GM12891 (cell line): ENCODE results near the gene CPSF4L.

Experiments used
- DNase-seq: peaks from one replicate; pipeline ENCODE4 v3.0.0; 2011; ENCODE audit warnings: low spot score; ENCODE audit not compliant: insufficient read length
- FAIRE-seq: peaks from 2 replicates; lab custom pipeline; 2011; peaks lifted over from hg19 to GRCh38; lab: Jason Lieb, UNC
- PAX5 ChIP-seq: IDR thresholded peaks from 2 replicates; pipeline ENCODE4 v1.6.1; 2011; ENCODE audit warnings: low read length, moderate library complexity, mild to moderate bottlenecking; ENCODE audit not compliant: insufficient read depth, severe bottlenecking
- POLR2A ChIP-seq: IDR thresholded peaks from 2 replicates; pipeline ENCODE4 v1.6.1; 2011; ENCODE audit warnings: low read depth, low read length, control low read depth
- POLR2AphosphoS5 ChIP-seq: IDR thresholded peaks from 2 replicates; pipeline ENCODE4 v1.6.1; 2011; ENCODE audit warnings: low read depth, low read length, control low read depth
- POU2F2 ChIP-seq: IDR thresholded peaks from 2 replicates; pipeline ENCODE4 v1.6.1; 2011; ENCODE audit warnings: low read depth, mild to moderate bottlenecking, control low read depth, low read length, moderate library complexity
- SPI1 ChIP-seq: IDR thresholded peaks from 2 replicates; pipeline ENCODE4 v1.6.1; 2011; ENCODE audit warnings: low read depth, low read length, control low read depth
- TAF1 ChIP-seq: IDR thresholded peaks from 2 replicates; pipeline ENCODE4 v1.6.1; 2011; ENCODE audit warnings: low read depth, low read length, control low read depth

The CPSF4L gene

DNA sequence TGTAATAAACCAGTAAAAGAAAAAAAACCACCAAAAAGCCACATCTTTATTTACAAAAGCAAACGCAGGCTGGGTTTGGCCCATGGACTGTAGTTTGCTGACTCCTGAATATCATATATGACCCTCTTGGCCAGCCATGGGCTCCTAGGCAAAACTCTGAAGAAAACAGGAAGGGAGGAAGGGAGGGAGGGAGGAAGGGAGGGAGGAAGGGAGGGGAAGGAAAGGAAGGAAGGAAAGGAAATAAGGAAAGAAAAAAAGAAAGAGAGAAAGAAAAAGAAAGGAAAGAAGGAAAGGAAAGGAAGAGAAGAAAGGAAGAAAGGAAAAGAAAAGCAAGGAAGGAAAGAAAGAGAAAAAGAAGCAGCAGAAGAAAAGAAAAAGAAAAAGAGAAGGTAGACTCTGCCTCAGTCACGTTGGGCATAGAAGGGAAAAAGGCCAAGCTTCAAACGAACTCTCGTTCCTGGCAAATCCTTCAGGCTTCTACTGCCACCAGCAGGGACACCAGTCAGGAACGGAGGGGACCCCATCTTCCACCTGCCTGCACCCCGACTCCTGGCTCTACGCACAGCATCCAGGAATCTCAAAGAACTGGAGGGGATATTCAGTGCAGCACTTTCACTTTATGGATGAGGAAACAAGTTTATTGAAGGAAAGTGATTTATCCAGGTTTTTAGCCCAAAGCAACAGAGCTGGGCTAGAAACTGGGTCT lies 28.0 kb upstream of the CPSF4L start:
- DNase-seq, result no peak
- TF ChIP-seq POU2F2 (no peak), TAF1 (no peak), POLR2AphosphoS5 (no peak), PAX5 (no peak), POLR2A (no peak), SPI1 (no peak)
- FAIRE-seq, result no peak

DNA sequence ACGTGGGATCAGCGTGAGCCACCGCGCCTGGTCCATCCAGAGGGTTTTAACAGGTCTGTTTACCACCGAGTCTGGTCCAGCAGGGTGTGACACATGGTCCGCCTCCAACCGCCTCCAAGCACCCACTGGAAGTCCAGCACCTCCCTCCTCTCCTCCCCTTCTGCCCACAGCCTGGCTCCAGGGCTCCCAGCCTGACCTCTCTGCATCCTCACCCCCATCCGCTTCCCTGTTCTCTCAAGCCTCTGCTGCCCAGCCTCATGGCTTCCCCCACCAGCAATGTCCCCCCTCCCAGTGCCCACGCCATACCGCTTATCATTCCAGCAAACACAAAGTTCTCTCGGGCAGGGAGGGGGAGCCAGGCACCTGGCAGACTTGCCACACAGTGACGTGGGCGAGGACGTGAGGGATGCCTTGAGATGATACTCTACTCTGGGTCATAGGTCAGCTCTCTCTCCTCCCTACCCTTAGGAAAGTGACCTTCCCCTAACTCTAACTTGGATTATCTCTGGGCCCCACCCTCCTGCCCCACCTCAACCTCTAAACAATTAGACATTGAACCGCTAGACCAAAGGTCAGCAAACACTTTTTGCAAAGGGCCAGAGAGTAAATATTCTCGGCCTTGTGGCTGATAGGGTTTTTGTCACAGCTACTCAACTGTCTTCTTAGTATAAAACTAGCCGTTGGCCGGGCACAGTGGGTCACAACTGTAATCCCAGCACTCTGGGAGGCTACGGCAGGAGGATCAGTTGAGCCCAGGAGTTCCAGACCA lies 27.0 kb upstream of the CPSF4L start:
- FAIRE-seq (no peak), DNase-seq (no peak)
- TF ChIP-seq TAF1, result no peak
- TF ChIP-seq POLR2A, result no peak
- TF ChIP-seq POLR2AphosphoS5, result no peak
- no peak for TF ChIP-seq PAX5
- TF ChIP-seq POU2F2, result no peak
- TF ChIP-seq SPI1, result no peak

DNA sequence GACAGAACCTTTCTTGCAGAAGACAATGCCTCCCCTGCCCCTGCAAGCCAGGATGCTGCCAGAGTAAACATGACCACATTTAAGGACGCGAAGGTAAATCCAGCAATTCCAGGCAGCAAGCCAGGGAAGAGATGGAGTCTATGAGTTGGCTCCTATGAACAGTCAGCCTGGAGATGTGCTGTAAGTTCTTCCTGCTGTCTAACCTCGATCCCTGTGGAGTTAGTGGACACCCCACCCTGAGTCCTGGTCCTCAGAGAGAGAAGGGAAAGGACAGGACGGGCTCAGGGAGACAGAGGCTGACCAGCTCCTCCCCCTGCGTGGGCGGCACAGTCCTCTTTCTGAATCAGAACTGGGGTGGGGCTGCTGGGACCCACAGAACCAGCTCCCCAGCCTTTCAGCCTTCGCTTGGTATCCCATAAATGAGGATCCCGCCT lies 25.2 kb upstream of the CPSF4L start:
- FAIRE-seq, result no peak
- no peak for TF ChIP-seq POLR2AphosphoS5
- no peak for TF ChIP-seq POLR2A
- no peak for TF ChIP-seq PAX5
- DNase-seq, result no peak

DNA sequence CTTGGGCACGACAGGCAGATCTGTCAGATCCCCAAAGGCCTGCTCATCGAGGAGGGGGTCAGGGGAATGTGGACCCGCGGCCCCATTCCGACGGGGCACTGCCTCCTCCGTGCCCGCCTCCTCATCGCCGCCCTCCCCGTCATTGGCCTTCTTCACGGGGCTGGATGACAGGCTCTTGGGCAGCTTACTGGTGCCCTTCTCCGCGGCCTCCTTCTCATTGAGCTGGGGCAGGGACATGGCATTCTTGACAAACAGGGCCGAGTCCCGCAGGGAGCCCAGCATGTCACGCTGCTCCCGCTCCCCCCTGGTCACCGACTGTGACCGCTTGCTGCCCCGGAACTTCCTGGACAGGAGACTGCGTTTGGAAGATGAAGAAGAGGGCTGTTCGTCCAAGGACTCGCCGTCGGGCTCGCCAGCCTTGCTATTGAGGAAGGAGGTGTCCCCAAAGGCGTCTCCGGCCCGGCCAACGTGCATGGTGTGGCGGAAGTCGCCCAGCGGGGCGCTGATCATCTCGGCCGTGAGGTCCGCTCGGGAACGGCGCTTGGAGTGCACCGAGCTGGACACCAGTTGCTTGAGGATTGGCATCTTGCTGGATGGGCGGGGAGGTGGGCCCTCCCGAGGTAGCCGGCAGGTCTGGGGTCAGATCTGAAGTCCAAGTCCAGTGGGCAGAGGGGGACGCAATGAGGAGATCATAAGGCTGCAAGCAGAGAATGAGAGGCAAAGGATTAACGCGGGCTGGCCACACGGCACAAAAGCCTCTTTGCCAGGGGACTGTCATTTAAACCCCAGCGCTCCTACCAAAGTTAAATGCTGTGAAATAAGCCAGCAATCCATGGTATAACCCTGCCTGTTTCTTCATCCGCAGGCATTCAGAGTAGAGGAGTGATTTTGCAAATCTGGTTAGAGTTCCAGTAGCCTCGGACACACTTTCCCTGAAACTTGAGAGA lies 24.5 kb upstream of the CPSF4L start:
- FAIRE-seq (no peak), DNase-seq (no peak)
- TF ChIP-seq POLR2A (no peak), PAX5 (no peak), SPI1 (no peak), POLR2AphosphoS5 (no peak), TAF1 (no peak), POU2F2 (no peak)

DNA sequence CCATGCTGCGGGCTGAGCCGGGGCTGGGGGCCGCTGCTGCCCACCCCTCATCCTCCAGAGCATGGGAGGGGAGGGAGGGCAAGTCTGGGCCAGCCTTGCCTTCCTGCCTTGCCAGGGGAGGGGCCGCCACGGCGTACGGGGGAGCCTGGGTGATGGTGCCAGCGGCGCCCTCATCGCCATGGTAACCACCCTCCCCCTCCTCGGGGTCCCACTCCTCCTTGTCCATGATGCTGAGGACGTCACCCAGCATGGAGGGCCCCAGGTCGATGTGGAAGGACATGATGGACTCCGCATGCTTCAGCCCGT lies 23.9 kb upstream of the CPSF4L start:
- no peak for FAIRE-seq
- TF ChIP-seq POU2F2 (no peak), POLR2A (no peak), PAX5 (no peak), POLR2AphosphoS5 (no peak), SPI1 (no peak), TAF1 (no peak)
- DNase-seq, result no peak

DNA sequence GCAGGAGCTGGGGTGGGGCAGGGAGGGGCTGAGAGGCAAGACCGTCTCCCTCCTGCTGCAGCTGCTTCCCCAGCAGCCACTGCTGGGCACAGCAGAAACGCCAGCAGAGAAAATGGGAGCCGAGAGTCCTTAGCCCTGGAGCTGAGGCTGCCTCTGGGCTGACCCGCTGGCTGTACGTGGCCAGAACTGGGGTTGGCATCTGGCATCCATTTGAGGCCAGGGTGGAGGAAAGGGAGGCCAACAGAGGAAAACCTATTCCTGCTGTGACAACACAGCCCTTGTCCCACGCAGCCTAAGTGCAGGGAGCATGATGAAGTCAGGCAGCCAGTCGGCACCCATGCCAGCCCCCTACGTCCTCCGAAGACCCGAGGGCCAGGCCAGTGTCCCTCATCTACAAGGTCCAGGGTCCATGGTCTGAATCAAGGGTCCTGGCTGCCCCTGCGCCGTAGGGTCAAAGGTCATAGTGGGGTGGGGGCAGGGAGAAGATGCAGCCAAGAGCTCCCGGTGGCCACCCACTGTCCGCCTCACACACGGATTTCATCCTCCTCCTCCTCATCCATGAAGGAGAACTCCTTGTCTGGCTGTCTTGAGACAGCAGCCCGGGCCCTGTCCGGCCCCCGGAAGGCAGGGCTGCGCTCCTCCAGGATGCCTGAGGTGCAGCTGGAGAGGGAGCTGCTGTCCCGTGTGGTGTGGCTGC lies 23.4 kb upstream of the CPSF4L start:
- DNase-seq, result no peak

DNA sequence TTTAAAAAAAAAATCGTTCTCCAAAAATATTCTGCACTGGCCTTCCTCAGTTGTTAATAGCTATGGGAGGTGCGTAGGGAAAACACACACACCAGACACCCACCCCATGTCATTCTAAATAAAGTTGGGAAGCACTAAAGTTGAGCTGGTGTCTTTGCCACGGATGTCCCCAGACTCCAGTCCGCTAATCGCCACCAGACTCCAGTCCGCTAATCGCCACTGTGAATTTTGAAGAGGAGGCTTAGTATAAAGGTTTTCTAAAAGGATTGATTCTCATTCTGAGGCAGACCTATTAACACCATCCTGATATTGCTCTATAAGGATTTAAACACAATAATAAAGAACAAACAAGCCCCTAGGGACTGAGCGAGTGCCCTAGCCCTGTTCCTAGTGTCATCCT lies 22.7 kb upstream of the CPSF4L start:
- DNase-seq, result no peak
- FAIRE-seq, result no peak
- TF ChIP-seq TAF1 (no peak), POLR2AphosphoS5 (no peak), SPI1 (no peak), POLR2A (no peak), POU2F2 (no peak), PAX5 (no peak)

More for the DNA sequence above, 23.4 kb upstream of the CPSF4L start:
- TF ChIP-seq PAX5 (no peak), TAF1 (no peak), POLR2A (no peak), POLR2AphosphoS5 (no peak)
- FAIRE-seq, result no peak

DNA sequence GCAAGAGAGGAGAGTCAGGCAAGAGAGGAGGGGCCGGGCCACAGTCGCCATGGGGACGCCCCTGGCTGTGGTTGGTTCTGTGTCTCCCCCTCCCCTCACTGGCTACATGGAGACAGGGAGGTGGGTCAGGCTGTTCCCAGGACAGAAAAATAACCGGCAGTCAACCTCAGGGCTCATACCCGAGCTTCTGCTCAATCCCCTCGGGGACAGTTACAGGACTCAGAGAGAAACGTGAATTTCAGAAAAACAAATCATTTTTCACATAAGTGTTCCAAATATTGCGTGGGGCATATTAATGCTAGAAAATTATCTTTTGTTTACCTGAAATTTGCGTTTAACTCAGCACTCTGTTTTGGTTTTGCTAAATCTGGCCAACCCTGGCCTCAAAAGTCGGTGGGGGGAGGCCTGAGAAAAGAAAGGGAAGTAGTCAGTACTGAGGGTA lies 22.2 kb upstream of the CPSF4L start:
- FAIRE-seq (no peak), DNase-seq (no peak)

DNA sequence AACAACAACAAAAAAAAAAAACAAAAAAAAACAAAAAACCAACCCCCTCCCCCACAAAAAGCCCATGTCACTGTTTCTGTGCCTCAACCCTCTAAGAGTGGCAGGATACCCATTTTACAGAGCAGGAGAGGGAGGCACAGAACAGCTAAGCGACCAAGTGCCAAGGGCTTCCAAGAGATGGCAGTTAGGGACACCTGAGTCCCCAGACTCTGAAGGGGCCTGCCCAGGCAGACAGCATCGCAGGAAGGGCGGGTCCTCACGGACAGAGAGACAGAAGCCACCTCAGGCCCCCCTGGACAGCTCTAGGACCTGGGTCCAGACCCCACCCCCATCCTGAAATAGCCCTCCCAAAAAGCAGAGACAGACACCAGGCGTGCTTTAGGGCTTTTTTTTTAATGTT lies 21.6 kb upstream of the CPSF4L start:
- TF ChIP-seq TAF1, result no peak
- DNase-seq (no peak), FAIRE-seq (no peak)

More for the DNA sequence above, 22.2 kb upstream of the CPSF4L start:
- TF ChIP-seq POLR2AphosphoS5 (no peak), POLR2A (no peak), SPI1 (no peak), POU2F2 (no peak), TAF1 (no peak), PAX5 (no peak)

DNA sequence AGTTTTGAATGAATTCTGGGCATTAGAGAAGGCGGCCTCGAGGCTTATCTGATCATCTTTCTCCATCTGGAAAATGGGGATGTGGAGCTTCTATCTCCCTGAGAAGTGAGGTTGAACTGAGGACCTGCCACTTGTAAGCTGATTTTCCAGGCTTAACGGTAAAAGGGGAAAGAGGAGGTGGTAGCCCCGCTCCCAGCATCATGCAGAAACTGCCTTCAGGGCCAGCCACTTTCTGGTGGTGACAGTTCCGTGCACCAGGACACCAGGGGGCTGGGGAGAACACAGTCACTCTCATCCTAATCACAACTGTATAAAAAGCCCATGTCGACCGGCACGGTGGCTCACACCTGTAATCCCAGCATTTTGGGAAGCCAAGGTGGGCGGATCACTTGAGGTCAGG lies 20.9 kb upstream of the CPSF4L start:
- no peak for DNase-seq
- FAIRE-seq, result no peak
- TF ChIP-seq POU2F2 (no peak), PAX5 (no peak), POLR2A (no peak), SPI1 (no peak), POLR2AphosphoS5 (no peak), TAF1 (no peak)
